PC-3 (cell line): ENCODE results near the gene DSG2.

Experiments used
- EZH2 ChIP-seq: fragments of 300-600 bp; sonication (generic); IDR thresholded peaks from one replicate; pipeline ENCODE4 v1.6.1; 2017; ENCODE audit warnings: antibody characterized with exemption, mild to moderate bottlenecking, low read length; ENCODE audit not compliant: unreplicated experiment
- EZH2phosphoT487 ChIP-seq: fragments of 300-600 bp; sonication (generic); IDR thresholded peaks from 2 replicates; pipeline ENCODE4 v1.6.1; 2018; ENCODE audit warnings: mild to moderate bottlenecking, antibody characterized with exemption, low read length, borderline replicate concordance
- TF ChIP-seq, protein P1 (sequence below): fragments of 300-600 bp; sonication (generic); conservative IDR thresholded peaks from 2 replicates; pipeline ENCODE4 v1.5.1; 2017; ENCODE audit warnings: antibody characterized with exemption, low read depth, mild to moderate bottlenecking, low read length

DNA sequence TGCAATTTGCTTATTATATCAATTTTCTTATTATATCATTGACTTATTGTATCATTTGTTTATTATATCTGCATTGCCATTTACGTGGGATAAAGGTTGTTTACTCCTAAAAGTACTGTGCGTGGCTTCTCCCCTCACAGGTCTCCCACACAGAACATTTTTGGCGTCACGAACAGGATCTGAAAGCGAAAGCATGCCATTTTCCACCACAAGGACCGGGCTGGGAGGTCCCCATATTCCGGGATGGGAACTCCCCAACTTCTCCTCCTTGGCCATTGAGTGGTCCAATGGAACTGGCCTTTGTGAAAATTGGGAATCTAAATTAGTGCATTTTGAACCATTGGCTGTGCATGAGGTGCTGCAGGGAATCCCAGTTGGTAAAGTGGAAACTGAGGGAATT is 4.8 kb upstream of the DSG2 start:
- TF ChIP-seq, protein P1, sequence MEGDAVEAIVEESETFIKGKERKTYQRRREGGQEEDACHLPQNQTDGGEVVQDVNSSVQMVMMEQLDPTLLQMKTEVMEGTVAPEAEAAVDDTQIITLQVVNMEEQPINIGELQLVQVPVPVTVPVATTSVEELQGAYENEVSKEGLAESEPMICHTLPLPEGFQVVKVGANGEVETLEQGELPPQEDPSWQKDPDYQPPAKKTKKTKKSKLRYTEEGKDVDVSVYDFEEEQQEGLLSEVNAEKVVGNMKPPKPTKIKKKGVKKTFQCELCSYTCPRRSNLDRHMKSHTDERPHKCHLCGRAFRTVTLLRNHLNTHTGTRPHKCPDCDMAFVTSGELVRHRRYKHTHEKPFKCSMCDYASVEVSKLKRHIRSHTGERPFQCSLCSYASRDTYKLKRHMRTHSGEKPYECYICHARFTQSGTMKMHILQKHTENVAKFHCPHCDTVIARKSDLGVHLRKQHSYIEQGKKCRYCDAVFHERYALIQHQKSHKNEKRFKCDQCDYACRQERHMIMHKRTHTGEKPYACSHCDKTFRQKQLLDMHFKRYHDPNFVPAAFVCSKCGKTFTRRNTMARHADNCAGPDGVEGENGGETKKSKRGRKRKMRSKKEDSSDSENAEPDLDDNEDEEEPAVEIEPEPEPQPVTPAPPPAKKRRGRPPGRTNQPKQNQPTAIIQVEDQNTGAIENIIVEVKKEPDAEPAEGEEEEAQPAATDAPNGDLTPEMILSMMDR = no peak
- no peak for TF ChIP-seq EZH2
- TF ChIP-seq EZH2phosphoT487 = no peak
